Activated T-cell treated with anti-CD3 and anti-CD28 coated beads for 4 hours (primary cell): ENCODE measurements around the gene PRRC1.
A peak's percentile ranks its signal among the peaks of the same experiment; 100 is the strongest.
"Not testable (repeated sequence)": the region's sequence is repeated elsewhere in the genome, so short reads cannot be mapped to it uniquely, and the experiment has no call there.

Source experiments
- DNase-seq: peaks from one replicate; pipeline ENCODE4 v3.0.0-alpha.2; 2020

PRRC1 gene

DNA sequence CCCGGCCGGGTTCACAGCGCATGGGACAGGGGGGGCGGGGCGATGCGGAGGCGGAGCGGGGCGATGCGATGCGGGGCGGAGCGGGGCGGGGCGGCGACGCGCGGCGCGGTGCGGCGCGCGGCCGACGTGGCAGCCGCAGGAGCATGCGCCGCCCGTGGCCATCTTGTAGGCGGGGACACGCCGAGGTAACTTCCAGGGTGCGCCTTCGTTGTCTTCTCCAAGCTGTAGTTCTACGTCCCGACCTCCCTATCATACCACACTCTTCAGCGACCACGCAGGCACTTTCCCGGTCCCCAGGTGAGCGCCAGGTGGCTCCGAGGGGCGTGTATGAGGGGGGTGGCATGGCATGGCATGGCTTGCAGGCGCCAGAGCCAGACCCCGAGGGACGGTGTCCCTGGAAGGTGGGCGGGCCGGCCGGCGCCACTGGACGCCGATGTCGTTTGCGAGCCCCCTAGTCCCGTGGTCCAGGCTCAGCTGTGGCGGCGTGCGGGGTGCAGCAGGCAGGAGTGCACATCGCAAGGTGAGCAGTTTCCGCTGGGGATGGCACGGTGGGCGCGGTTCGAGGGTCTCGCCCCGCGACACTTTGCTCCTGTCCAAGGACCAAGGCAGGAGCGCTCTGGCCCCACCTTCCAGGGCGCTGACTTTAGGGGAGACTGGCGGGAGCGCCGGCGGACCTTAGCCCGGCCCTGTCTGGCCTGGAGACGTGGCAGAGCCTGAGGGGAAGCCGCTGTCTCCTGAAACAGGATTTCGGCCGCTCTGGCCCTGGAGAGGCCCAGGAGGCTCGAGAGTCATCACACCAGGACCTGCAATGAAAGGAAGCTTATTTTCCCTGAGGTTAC is at the start of gene PRRC1:
PRRC1 (plus strand) TSS at position 161 of the 839 bp plus-strand sequence. CDS start 5,840 bp downstream, outside the sequence.
- DNase-seq = peak; percentile 69

DNA sequence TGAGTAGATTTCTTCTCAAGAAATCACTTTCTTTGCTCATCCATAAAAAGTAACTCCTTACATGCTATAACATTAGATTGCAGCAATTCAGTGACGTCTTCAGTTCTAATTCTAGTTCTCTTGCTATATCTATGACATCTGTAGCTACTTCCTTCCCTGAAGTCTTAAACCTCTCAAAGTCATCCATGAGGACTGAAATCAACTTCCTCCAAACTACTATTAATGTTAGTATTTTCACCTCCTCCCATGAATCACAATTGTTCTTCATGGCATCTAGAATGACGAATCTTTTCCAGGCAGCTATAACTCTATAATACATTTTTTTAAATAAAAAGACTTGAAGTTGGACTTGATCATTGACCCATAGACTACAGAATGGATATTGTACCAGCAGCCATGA is 46.2 kb upstream of the PRRC1 start:
- no peak for DNase-seq

- no peak for DNase-seq
Observed at GRCh38 chr5:127472700-127473099, 44.7 kb upstream of the PRRC1 start.

DNA sequence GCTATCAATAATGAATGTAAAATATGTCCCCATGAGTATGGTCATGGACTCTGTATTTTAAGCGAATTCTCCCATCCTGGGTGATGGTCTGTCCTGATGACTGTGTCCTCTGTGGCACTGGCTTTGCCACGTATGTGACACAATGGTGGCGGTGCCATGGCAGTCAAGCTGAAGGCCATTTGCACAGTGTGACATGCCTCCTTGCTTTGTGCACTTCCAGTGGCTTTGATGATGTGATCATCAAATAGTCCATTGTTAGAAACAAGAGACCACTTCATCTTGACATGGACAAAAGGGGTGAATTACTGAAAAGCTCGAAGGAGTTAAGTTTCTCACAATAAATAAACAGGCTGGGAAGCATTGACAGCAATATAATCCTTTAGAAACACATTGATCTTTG is 31.0 kb upstream of the PRRC1 start:
- no peak for DNase-seq

GRCh38 chr5:127492854-127493738 is 24.3 kb upstream of the PRRC1 start:
- no peak for DNase-seq

DNA sequence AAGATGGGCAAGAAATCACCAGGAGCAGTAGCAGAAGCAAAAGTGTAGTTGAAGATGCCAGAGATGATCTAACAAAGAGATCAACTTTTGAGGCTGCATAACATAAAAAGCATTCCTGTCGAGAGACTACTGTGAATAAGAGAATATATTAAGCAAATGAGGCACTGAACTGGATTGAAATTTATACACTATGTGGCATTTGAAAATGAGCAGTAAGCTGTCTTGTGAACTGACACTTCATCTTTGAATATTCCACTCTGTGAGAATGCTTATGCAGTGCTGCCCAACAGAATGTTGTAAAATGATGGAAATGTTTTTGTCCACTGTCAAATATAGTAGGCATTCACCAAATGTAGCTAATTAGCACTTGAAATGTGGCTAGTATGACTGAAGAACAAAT is 18.9 kb upstream of the PRRC1 start:
- no peak for DNase-seq

GRCh38 chr5:127505905-127506304 is 11.5 kb upstream of the PRRC1 start:
- no peak for DNase-seq

GRCh38 chr5:127506616-127507015 is 10.8 kb upstream of the PRRC1 start:
- DNase-seq = no peak

DNA sequence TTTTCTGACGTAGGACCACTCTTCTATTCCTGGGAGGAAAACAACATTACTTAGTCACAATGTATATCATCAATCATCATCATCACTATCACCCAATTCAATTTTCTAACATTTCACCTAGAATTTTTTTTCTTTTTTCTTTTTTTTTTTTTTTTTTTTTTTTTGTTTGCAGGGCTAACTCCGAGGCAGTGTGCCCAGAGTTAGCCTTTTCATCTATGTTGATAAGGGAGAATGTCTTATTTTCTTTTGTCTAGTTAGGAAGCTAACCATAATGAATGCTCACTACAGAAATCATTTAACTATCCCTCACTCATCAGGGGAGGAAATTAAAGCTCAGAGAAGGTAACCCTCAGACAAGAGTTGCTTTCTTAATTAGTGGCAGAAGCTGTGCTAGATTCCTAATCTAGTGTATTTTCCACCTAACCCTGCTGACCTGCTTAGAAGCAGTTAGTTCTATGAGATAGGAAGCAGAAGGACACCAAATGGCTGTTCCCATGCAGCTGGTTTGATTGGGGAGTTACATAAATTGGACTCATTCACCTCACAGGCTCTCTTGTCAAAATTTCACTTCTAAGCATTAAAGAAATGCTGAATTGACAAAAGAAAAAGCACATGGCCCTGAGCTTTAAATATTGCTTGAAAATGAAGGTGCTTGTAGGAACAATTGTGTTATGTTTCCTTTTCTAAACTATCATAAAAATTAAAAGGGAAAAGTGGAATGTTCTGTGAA is 8.6 kb upstream of the PRRC1 start:
- no peak for DNase-seq

- DNase-seq = no peak
Observed at GRCh38 chr5:127513408-127513970, 4.0 kb upstream of the PRRC1 start.

- DNase-seq = no peak
Observed at GRCh38 chr5:127514816-127515215, 2.6 kb upstream of the PRRC1 start.

GRCh38 chr5:127515693-127516440 is 1.6 kb upstream of the PRRC1 start:
- DNase-seq = no peak

GRCh38 chr5:127517110-127517479 is 345 bp upstream of the PRRC1 start:
- no peak for DNase-seq

DNA sequence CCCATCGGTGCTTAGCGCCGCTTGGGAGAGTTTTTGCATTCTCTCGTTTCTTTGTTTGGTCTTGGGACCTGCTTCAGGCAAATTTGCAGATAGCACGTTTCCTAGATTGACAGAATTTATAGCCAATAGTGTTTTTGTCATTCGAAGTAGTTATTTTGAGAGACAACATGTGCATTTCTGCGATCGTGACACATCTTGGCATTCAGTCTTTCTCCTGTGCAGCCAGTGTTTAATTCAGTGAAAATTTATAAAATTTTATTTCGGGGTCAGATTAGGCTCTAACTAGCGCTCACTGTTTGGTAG is 830 bp downstream of the PRRC1 start:
- DNase-seq = no peak

DNA sequence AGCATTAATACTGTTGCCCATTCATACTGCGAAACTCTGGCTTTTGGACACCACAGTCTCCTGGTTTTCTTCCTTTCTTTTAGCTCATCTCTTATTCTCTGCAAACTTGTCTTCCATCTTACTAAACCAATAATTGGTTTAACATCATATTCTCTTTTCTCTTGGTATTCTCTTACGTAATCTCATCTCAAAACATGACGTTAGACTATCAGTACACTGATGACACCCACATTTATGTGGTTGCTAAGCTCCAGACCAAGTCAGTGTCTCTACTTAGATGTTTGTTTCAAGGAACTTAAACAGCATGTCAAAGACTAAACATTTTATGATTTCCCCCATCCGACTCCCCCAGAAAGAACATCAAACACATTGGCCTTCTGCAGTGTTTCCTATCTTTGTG is 2.1 kb downstream of the PRRC1 start:
- no peak for DNase-seq

DNA sequence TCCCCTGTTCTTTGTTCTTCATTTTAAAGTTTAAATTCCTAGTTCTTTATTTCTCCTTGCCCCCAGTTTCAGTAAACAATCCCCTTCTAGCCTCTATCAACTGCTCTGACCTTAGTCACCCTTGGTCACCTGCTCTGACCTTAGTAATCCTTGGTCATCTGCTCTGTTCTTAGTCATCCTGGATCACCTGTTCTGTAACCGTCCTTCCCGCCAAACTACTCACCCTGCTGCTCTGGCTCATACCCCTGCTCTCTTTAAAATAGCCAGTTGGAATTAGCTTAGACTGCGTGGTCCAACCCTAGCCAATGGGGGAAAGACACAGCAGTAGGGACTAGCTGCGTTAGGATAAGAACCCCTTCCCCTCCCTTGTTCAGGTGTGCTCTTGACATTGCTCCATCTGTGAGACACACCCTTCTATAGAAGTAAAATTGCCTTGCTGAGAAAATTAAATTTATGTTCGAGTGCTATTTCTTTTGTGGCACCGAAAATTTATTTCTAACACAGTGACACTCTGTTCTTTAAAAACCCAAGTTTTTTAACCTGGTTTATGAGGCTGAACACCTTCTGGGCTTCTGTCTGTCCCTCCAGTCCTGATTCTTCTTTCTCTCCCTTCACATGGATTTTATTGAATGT is 3.8 kb downstream of the PRRC1 start:
- DNase-seq = no peak

DNA sequence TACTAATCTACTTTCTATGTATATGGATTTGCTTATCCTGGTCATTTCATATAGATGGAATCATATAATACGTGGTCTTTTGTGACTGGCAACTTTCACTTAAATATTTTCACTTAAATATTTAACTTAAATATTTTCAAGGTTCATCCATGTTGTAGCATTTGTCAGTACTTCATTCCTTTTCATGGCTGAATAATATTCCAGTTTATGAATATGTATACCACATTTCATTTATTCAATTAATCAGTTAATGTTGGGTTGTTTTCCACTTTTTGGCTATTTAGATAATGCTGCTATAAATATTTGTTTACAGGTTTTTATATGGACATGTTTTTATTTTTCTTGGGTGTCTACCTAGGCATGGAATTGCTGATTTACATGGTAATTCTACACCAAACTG is 7.7 kb downstream of the PRRC1 start:
- no peak for DNase-seq

DNA sequence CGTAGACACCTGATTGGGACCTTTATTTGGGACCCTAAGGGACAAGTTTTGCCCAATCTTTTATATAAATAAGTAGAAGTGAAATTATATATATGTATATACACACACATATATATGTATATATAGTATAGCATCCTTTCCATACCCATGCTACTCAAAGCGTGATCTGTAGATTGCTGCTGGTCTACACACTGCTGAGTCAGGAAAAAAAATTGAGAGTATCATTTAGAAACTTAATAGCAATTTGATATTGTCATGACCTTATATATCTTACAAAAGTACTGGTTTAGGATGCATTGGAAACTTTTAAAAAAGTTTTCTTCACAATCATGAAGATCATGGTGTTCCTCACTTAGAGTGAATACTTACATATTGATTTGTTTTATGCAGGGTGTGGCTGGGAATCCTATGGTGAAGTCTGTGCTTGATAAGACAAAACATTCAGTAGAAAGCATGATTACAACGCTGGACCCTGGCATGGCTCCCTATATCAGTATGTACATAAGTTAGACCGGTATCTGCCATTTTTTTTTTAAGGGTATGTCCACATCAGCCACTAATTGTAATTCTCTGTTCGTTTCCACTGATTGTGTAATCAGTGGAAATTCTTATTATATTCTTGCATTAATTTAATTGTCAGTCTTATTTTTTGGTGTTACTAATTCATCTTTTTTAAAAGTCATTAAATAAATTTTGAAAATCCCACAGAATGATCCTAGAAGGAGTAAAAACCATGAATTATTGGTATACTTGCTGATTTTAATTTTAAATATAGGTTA is 12.7 kb downstream of the PRRC1 start:
- no peak for DNase-seq

GRCh38 chr5:127536687-127537086 is 19.2 kb downstream of the PRRC1 start:
- DNase-seq = no peak

DNA sequence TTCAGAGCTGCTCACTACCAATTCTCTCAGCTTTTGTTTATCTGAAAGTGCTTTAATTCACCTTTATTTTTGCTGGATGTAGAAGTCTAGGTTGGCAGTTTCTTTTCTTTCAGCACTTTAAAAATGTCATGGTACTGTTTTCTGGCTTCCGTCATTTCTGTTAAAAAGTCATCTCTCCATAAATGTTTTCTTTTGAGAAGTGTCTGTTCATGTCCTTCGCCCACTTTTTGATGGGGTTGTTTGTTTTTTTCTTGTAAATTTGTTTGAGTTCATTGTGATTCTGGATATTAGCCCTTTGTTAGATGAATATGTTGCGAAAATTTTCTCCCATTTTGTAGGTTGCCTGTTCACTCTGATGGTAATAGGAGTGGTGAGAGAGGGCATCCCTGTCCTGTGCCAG is 23.1 kb downstream of the PRRC1 start:
- not testable (repeated sequence) for DNase-seq

DNA sequence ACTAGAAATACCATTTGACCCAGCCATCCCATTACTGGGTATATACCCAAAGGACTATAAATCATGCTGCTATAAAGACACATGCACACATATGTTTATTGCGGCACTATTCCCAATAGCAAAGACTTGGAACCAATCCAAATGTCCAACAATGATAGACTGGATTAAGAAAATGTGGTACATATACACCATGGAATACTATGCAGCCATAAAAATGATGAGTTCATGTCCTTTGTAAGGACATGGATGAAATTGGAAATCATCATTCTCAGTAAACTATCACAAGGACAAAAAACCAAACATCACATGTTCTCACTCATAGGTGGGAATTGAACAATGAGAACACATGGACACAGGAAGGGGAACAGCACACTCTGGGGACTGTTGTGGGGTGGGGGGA is 27.8 kb downstream of the PRRC1 start:
- not testable (repeated sequence) for DNase-seq
